Lower leg skin (tissue), 4 donors: ENCODE results near the gene DNAI2. TPM values are rescaled to one million over a fixed set of nuclear protein-coding genes. Genes with fewer than 3 reads are reported as not detected.

Source experiments
- DNase-seq, 2 donors: peaks; one replicate each; pipeline ENCODE4 v3.0.0-alpha.2; 2019; ENCODE audit warnings: low spot score in 2 of 2
- H3K4me3 ChIP-seq: fragments of 200-600 bp; sonication (generic); 2 replicates; pipeline ENCODE4 v1.5.1; 2017; ENCODE audit warnings: mild to moderate bottlenecking, low read depth; ENCODE audit not compliant: poor library complexity, severe bottlenecking
- CTCF ChIP-seq, 3 donors: fragments of 450-650 bp; IDR thresholded peaks; one replicate each; pipeline ENCODE4 v1.5.1; 2016; ENCODE audit warnings: antibody characterized with exemption in 3 of 3, mild to moderate bottlenecking in 3 of 3, moderate library complexity in 2 of 3
- POLR2A ChIP-seq, 2 donors: fragments of 450-650 bp; IDR thresholded peaks; one replicate each; pipeline ENCODE4 v1.6.1; 2016 to 2017; ENCODE audit warnings: antibody characterized with exemption in 2 of 2, mild to moderate bottlenecking in 1 of 2, moderate library complexity in 1 of 2
- WGBS, 2 donors: methylation state at CpG; one replicate each; pipeline ENCODE4 v1.1.5; 2018; 5-methylcytosine and 5-hydroxymethylcytosine counted together
- intact Hi-C: fragments of 100-400 bp; cut with DNase I; formaldehyde crosslinking; loops from one replicate; pipeline ENCODE4 v1.15.0; 2023; ENCODE audit warnings: low total_unique reads
- total RNA-seq, 4 donors: library from RNA; depleted of rRNA; stranded (reverse); fragments of >200 nt; gene quantifications; one replicate each; pipeline ENCODE4 v1.1.0, GENCODE V29; 2016

Gene DNAI2
- total RNA-seq, 4 donors from 2014 or later, result 0.57 TPM; not detected in 3

- no peak for TF ChIP-seq CTCF (IDR thresholded peaks at IDR 0.05)
- no peak for TF ChIP-seq POLR2A (IDR thresholded peaks at IDR 0.05)
- WGBS, 2 donors, result 80% methylated on average over 9 of the region's 9 CpGs
- intact Hi-C loops, result loop anchor here (5.0 kb wide), 1 partner anchor 51 kb away; no protein-coding TSS in a partner anchor
- no peak for DNase-seq
- H3K4me3 ChIP-seq, result no peak overlapping the region
Observed at GRCh38 chr17:74358697-74359096, 84.7 kb downstream of the DNAI2 start.

- no peak overlapping the region for H3K4me3 ChIP-seq
- no peak for TF ChIP-seq POLR2A (IDR thresholded peaks at IDR 0.05)
- no peak for TF ChIP-seq CTCF (IDR thresholded peaks at IDR 0.05)
- WGBS, 2 donors, result 71 to 78% methylated on average over 22 of the region's 22 CpGs
- no peak for DNase-seq
- intact Hi-C loops, result loop anchor here (5.0 to 10.0 kb wide), 2 partner anchors 53 to 145 kb away; partner anchors contain the start of gene TTYH2
Observed at GRCh38 chr17:74359916-74360315, 85.9 kb downstream of the DNAI2 start.

GRCh38 chr17:74360899-74361229, 86.8 kb downstream of the DNAI2 start:
- intact Hi-C loops, result loop anchor here (10.0 kb wide), 1 partner anchor 146 kb away; the partner anchor contains the start of gene TTYH2
- WGBS, 2 donors, result 48 to 82% methylated on average over 6 to 7 of the region's 7 CpGs

GRCh38 chr17:74361230-74362068, 87.4 kb downstream of the DNAI2 start, which contains the start of gene BTBD17:
TSS of gene BTBD17 (minus strand) at chr17:74361868. CDS start at chr17:74361819, 49 bp downstream.
- TF ChIP-seq POLR2A (IDR thresholded peaks at IDR 0.05), result no peak
- TF ChIP-seq CTCF (IDR thresholded peaks at IDR 0.05), result no peak
- no peak within 1 kb of the TSS for H3K4me3 ChIP-seq
- WGBS, 2 donors, result 27 to 33% methylated on average over 28 of the region's 28 CpGs
- peak in 1 of 2 donors; percentile 21 for DNase-seq
- intact Hi-C loops, result loop anchor here (10.0 kb wide), 1 partner anchor 147 kb away; the partner anchor contains the start of gene TTYH2

More at GRCh38 chr17:74360899-74361229, 86.8 kb downstream of the DNAI2 start:
- H3K4me3 ChIP-seq, result no peak overlapping the region
- DNase-seq, result no peak
- TF ChIP-seq CTCF (IDR thresholded peaks at IDR 0.05) (no peak), POLR2A (IDR thresholded peaks at IDR 0.05) (no peak)

GRCh38 chr17:74362069-74362405, 88.0 kb downstream of the DNAI2 start:
- DNase-seq, result no peak
- intact Hi-C loops, result loop anchor here (10.0 kb wide), 1 partner anchor 147 kb away; the partner anchor contains the start of gene TTYH2
- TF ChIP-seq CTCF (IDR thresholded peaks at IDR 0.05), result no peak
- no peak for TF ChIP-seq POLR2A (IDR thresholded peaks at IDR 0.05)
- WGBS, 2 donors, result 12 to 19% methylated on average over 4 to 8 of the region's 9 CpGs
- no peak overlapping the region for H3K4me3 ChIP-seq
